Activated CD8-positive, alpha-beta memory T cell treated with anti-CD3 and anti-CD28 coated beads, Interleukin-2, amount 50 U/mL, for 1 hour (primary cell): ENCODE data around the gene TRIM33.

ENCODE experiments used
- DNase-seq: peaks from one replicate; pipeline ENCODE4 v3.0.0-alpha.2; 2020; ENCODE audit errors: extremely low read depth

Gene TRIM33

GRCh38 chr1:114511032-114511785 is at the start of gene TRIM33:
TSS of gene TRIM33 (minus strand) at chr1:114511203. CDS start at chr1:114511076, 127 bp downstream.
- peak; percentile 54 for DNase-seq

GRCh38 chr1:114559356-114559755 is 48.4 kb upstream of the TRIM33 start:
- no peak for DNase-seq

DNA sequence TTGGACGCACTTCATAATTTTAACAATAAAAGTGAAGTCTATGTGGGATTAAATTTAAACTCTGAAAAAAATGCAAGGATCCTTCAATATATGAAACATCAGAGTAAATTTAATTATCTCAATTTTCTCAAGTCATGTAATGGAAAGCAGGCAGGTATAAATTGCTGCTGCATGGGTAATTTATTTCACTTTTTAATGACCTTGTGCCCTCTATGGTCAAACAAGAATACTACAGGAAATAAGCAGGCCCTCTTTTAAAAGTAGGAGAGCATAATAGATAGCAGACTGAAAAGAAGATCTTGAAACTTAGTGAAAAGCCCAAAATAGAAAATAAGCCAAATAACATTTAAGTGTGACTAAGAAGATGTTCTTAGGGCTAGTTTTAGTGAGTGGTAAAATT is 47.5 kb upstream of the TRIM33 start:
- DNase-seq: no peak

DNA sequence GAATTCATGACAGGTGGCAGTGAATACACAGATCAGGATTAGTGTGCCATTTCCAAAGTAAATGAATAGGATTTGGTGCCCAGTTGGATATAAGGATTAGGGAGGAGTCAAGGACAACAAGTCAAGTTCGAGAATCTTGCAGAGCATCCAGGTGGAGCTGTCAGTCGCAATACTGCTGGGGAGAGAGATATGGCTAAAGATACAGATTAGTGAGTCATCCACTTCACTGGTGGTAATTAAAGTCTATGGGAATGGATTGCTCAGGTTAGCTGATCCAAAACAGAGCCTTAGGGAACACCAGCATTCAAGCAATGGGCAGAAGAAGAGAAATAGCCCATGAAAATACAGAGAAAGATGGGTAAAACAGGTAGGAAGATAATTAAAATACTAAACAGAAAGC is 43.6 kb upstream of the TRIM33 start:
- DNase-seq: no peak

GRCh38 chr1:114552106-114552639 is 41.2 kb upstream of the TRIM33 start:
- no peak for DNase-seq

GRCh38 chr1:114551400-114551799 is 40.4 kb upstream of the TRIM33 start:
- no peak for DNase-seq

DNA sequence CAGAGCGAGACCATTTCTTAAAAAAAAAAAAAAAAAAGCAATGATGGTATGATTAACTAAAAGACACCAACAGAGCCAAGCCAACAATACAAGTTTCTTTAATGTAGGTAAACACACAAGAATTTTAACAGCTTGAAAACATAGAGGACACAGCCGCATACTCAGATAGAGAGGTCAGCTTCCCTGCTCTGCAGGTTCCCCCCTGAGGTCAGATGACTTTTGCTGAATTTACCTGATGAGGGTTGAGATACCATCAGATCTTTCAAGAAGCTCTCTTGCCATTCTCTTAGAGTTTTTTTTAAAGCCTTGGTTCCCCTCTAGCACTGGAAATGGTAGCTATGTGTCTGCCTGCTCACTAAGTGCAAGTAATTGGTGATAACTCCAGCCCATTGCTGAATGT is 39.3 kb upstream of the TRIM33 start:
- no peak for DNase-seq

- DNase-seq: no peak
Observed at GRCh38 chr1:114549137-114549536, 38.1 kb upstream of the TRIM33 start.

DNA sequence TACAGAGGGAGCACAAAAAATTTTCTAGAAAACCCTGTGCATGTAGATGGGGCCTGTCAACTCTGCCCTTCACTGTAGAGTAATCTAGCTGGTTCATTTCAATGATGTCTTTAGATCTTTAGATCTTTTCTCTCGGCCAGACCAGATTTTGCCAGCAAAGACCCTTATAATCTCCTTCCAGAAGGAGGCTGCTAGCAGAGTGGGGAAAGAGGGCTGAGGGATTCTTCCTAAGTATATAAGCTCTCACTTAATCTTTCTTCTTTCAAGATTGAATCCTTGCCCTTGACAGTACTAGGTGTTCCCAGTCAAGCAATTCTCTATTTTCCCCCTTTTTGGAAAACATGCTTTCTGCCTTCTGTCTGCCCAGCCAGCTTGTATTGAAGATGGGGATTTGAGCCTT is 36.1 kb upstream of the TRIM33 start:
- DNase-seq: no peak

- no peak for DNase-seq
Observed at GRCh38 chr1:114545796-114546195, 34.8 kb upstream of the TRIM33 start.

GRCh38 chr1:114545315-114545714 is 34.3 kb upstream of the TRIM33 start:
- DNase-seq: no peak

GRCh38 chr1:114540821-114541220 is 29.8 kb upstream of the TRIM33 start:
- DNase-seq: no peak

- no peak for DNase-seq
Observed at GRCh38 chr1:114540272-114540671, 29.3 kb upstream of the TRIM33 start.

DNA sequence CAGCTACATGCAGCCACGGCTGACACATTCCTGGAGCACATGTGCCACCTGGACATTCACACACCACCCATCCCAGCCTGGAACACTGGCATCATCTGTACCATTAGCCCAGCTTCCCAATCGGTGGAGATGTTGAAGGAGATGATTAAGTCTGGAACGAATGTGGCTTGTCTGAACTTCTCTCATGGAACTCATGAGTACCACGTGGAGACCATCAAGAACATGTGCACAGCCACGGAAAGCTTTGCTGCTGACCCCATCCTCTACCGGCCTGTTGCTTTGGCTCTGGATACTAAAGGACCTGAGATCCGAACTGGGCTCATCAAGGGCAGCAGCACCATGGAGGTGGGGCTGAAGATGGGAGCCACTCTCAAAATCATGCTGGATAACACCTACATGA is 25.0 kb upstream of the TRIM33 start:
- DNase-seq: no peak

- DNase-seq: no peak
Observed at GRCh38 chr1:114535401-114535800, 24.4 kb upstream of the TRIM33 start.

DNA sequence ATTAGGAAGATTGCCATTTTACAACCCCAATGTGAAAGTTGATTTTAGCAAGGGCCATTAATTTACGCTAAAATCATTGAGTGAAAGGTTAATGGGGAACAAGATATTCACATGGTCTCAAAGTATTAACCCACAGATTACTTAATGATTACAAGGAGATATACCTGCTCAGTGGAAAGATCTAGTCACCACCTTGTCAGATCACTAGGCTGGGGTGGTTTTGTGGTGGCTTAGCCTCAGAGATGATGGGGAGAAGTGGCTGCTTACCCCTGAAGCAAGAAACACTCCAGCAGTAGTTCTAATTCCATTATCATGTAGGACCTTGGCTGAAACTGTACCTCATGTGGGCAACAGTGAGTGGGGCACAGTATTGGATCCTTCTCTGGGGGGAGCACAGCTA is 20.1 kb upstream of the TRIM33 start:
- DNase-seq: no peak

GRCh38 chr1:114530224-114530623 is 19.2 kb upstream of the TRIM33 start:
- DNase-seq: no peak

DNA sequence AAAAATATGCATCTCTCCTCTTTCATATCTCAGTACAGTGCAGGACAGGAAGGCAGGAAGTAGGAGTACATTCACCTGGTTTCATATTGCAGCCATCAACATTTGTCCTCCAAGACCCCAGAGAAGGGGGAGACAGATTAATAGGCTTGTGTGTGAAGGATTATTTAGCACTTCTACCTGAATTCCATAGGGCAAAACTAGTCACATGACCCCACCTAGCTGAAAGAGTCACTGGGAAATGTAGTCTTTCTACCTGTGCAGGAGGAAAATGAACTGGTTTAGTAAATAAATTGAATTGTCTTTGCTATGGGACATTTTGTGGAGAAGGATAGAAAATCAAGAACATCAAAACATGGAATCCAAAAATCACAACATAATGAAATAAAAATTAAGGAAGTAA is 13.9 kb upstream of the TRIM33 start:
- no peak for DNase-seq

- no peak for DNase-seq
Observed at GRCh38 chr1:114522264-114522575, 11.2 kb upstream of the TRIM33 start.

DNA sequence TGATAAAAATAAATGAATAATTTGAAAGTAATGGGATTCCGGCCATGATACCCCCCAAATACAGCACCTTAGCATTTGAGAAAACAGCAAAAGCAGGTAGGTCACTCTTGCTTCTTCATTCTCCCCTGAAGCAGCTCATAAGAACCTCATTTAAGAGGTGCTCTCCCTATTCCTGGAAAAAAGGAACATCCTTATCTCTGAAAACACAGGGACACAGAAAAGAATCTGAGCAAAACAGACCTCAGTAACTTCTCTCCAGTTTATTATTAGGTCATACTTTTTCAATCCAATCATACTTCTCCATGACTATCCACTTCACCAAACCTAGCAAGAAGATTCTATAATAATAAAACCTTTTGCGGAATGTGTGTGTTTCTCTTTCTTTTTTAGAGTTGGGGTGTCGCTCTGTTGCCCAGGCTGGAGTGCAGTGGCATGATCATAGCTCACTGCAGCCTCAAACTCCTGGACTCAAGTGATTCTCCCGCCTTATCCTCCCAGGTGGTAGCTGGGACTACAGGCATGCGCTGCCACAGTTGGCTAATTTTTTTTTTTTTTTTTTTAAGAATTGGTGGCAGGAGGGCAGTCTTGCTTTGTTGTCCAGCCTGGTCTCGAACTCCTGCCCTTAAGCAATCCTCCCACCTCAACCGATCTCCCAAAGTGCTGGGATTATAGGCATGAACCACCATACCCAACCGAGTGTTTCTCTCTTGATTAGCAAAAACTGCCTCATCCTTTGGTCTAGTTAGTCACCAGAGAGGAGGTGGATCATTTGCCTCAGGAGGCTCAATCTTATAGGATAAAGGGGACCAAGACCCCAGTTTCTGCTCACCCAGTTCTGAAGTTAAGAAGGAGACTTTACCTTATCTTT is 10.6 kb upstream of the TRIM33 start:
- no peak for DNase-seq

- no peak for DNase-seq
Observed at GRCh38 chr1:114517348-114517747, 6.3 kb upstream of the TRIM33 start.

- DNase-seq: no peak
Observed at GRCh38 chr1:114512595-114513280, 1.7 kb upstream of the TRIM33 start.
